Lung microvascular endothelial cell (primary cell): Measurements from ENCODE around the gene CTIF. TPM values are rescaled to one million over a fixed set of nuclear protein-coding genes. Genes with fewer than 3 reads are reported as not detected.

Experiments used
- DNase-seq, 2 donors: peaks; one replicate each; pipeline versions ENCODE4 v3.0.0 to v3.0.0-alpha.2; 2010; ENCODE audit warnings: low read depth in 2 of 2
- total RNA-seq: library from RNA; depleted of rRNA; stranded (reverse); fragments of >200 nt; gene quantifications from 2 replicates; pipeline ENCODE4 v1.2.1, GENCODE V29; 2014

CTIF gene
- total RNA-seq, 1 donor from 2014 or later, result 18.1 TPM

DNA sequence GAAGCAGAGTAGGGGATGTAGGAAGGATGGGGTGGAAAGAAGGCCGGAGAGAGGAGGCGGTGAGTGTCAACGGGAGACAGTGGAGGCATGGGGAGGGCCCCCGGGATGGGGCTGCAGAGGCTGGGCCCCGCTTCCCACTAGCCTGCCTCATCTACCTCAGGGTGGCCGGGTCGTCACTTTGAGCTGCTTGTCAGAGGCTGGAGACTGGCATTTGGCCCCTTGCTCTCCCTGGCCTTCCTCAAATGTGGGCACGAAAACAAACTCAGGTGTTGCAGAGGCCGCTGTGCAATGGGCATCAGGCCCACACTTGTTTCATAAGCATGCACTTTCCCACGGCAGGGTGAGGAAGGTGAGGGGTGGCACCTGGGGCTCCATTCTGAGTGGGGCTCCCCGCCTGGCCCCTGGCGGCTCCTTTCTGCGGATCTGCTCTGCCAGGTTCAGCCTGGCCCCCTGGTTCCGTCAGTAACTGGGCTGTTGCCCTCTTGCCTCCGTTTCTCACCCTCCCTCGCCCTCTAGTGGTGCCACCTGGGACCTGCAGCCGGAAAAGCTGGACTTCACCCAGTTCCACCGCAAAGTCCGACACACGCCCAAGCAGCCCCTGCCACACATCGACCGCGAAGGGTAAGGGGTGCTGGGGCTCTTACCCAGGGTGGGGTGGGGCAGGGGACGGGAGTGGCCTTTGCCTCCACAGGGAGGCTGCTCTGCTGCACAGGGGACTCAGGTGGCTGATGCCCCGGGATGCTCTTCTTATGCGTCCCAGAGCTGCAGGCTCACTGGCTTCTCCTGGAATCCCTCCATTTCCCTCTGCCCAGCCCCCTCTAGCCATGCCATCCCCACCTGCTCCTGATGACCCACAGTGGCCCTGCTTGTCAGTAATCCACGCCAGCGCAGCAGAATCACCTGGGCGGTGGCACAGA, 125.4 kb downstream of the CTIF start:
- DNase-seq, result peak; percentile 64 to 76

DNA sequence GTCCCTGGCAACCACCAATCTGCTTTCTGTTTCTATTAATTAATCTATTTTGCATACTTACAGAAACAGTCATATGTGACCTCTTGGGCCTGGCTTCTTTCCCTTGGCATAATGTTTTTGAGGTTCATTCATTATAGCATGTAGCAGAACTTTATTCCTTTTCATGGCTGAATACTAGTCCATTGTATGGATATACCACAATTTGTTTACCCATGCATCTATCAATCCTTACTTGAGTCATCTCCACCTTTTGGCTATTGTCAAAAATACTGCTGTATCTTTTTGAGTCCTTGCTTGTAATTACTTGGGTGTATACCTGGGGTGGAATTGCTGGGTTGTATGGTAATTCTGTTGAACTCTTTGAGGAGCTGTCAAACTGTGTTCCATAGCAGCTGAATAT, 126.8 kb downstream of the CTIF start:
- no peak for DNase-seq

- no peak for DNase-seq
Measured at GRCh38 chr18:48666613-48667012, 127.8 kb downstream of the CTIF start.

- no peak for DNase-seq
Measured at GRCh38 chr18:48667276-48668254, 128.7 kb downstream of the CTIF start.

- no peak for DNase-seq
Measured at GRCh38 chr18:48668466-48669179, 129.8 kb downstream of the CTIF start.

GRCh38 chr18:48669180-48669675, 130.4 kb downstream of the CTIF start:
- no peak for DNase-seq

- DNase-seq, result no peak
Measured at GRCh38 chr18:48669991-48670750, 131.3 kb downstream of the CTIF start.

DNA sequence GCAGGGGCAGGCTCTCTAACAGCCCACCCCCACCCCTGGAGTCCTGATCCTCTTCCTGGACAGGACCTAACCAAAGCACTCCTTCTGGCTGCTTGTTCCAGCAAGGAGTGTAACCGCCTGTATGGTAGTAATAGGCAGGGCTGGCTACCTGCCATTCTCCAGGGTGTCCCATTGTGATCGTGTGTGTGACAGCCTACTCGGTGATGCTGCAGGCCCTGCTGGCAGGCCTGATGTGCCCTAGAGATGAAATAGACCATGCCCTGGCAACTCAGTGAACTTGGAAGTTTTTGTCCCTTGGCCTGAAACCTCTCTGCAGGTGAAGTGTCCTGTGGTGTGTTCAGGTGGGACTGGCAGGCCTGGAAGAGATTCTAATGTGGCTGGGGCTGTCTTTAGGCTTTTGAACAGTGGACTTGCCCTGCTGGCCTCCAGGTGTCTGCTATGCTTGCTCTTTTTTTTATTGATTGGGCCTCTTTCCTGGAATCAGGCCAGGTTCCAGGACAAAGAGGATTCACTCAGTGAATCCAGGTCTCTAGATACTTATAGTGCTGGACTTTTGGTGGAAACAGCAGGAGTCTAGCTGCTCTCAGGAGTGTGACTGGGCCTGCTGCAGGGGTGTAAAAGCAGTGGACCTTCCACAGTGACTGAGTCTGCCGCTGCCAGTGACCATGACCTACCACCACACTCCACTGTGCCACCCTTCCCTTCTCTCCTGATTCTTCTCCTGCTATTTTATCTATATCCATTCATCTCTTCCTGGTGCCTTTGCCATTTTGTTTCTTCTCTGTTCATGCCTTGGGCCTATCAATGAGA, 132.1 kb downstream of the CTIF start:
- no peak for DNase-seq

DNA sequence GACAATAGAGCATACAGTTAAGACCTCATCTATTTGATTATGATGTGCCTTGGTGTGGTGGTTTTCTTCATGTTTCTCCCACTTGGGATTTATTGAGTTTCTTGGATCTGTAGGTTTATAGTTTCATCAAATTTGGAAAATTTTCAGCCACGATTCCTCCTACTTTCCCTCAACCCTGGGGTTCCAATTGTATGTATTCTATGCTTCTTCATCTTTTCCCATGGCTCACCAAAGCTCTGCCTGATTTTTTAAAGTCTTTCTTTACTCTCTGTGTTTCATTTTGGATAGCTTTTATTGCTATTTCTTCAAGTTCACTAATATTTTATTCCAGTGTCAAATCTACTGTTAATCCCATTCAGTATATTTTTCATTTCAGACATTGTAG, 132.7 kb downstream of the CTIF start:
- DNase-seq, result no peak

DNA sequence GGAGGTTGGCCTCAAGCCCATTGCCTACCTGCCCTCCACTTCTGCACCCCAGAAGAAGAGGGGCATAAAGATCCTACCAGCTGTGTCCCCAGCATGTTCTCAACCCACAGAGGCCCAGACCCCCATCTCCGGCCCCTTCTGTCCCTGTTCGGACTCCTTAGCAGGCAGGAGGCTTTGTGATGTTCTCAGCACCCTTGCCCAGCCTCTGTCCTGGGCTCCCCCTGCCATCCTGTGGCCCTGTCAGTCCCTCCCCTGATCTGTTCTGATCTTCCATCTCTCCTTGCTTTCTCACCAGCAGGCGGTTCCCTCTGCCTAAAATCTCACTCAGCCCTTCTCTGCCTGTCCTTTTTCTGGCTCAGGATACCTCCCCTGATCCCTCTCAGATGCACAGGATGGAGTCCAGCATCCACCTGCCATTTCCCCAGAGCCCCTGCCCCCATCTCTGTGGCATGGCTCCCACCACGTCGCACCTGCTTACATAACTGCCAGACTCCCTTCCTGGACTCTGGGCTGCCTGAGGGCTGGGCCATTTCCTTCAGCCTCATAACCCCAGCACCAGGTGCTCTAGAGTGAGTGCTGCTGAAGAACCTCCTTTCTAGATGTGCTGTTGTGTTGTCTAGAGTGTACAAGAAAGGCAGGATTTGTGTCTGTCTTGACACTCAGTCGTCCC, 134.0 kb downstream of the CTIF start:
- DNase-seq, result no peak

DNA sequence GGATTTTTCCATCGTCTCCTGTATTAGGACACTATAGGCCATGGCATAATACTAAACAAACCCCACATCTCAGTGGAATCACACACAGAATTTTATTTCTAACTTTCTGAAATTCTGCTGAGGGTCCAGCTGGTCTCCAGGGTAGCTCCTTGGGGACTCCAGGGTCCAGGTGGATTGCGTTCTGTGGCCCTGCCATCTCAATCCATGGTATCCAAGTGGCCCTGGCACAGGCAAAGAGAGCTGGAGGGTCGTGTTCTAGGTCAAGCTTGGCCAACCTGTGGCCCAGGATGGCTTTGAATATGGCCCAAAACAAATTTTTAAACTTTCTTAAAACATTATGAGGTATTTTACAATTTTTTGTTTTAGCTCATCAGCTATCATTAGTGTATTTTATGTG, 134.6 kb downstream of the CTIF start:
- no peak for DNase-seq

DNA sequence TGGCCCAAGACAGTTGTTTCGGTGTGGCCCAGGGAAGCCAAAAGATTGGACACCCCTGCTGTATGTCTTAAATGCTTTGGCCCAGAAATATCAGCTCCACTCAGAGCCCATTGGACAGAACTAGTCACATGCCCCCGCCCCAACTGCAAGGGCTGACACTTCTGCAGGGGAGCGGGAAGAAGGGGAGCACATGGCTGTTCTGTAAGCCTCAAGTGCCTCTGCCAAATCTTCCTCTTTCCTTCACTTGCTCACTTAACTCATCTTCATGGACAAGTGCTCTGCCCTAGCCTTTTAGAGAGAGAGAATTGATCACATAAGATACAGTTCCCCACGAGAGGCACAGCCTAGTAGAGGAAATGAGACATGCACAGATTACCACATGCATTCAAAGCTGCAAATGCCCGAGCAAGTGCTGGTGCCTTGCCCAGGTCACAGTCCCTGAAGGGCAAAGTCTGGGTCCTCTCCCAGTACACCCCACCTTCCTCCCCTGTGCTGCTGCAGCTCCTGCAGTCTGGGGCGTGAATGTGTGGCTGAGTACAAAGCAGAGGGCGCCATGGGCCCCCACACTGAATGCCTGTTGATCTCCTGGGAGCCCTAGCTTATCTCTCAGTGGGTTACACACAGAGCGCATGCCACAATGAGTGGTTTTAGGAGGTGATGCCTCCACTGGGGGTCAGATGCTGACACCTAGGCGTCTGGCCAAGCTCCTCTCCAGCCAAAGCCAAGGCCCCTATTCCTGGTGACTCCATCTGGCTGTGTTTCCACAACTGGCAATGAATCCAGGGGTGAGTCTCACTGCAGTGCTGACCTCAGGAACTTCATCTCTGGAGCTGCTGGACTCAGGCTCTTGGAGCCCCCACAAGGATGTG, 135.3 kb downstream of the CTIF start:
- DNase-seq, result no peak

GRCh38 chr18:48674758-48675351, 136.0 kb downstream of the CTIF start:
- no peak for DNase-seq

DNA sequence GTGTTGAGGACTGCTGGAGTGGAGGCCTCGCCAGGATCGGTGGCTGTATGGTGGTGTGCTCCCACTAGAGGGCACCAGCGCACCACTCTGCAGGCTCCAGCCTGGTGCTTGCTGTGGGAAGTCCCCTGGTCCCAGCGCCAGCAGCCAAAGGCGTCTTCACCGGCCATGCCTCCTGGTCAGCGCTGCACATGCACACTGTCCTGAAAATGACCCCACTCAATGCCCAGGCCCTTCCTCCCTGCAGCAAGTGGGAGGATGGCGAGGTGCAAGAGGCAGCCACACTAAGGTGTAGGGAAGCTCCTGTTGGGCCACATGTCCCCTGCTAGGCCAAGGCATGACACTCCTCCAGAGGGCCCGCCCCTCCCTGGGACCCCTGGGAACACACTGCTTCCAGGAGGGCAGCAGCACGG, 136.5 kb downstream of the CTIF start:
- DNase-seq, result peak; percentile 89

DNA sequence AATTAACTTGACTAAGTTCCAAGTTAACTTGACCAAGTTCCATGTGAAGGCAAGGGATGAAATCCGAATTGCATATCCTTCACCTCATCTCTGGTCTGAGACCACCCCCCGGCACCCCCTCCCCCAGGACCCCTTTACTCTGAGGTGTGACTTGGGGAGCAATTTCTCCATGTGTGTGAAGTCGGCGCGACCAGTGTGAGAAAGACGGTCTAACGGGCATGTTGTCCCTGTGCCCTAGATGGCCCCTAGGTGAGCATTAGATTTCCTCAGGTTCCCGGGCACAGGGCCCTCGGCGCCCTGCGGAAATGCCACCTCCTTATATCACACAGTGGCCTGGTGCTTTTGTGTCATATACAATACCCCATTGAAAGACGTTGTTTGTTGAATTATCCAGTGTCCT, 137.1 kb downstream of the CTIF start:
- no peak for DNase-seq

- DNase-seq, result no peak
Measured at GRCh38 chr18:48676346-48676745, 137.5 kb downstream of the CTIF start.

DNA sequence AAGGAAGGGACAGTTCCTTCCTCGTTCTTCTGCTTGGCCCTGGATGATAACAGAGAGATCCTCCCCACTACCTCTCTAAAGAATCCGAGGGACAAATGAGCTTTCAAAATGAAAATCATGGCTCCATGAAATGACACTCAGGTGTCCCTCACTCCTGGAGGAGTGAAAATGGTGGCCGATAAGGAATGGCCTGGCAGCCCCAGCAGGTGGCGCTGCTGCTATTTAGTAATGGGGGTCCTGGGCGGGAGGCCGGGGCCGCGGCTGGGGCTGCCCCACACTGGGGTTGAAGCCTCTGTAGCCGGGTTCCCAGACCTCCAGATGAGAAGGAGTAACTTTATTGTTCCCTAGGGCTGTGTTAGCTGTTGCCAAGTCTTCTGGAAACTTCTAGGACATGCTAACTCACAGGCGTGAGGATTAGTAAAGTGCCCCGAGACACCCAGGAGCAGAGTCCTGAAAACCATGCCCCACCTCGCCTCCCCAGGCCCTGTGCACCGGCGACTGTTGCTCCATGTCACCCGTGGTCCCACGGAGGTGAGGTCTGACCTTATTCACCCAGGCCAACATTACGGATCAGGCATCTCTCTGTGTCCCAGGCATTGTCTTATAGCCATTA, 138.0 kb downstream of the CTIF start:
- peak; percentile 63 to 71 for DNase-seq
